Memory B cell (primary cell): ENCODE results near the gene PCSK4.

Experiments
- ATAC-seq: fragments of 150-1000 bp; cut with Tn5 transposase; 2 replicates; pipeline ENCODE4 v1.10.0; 2021; ENCODE audit warnings: low read depth, mild to moderate bottlenecking, moderate library complexity
- DNase-seq, 2 donors: peaks; one replicate each; pipeline ENCODE4 v3.0.0; 2022; ENCODE audit warnings: low spot score in 2 of 2
- H3K27ac Mint-ChIP-seq: one replicate; pipeline ENCODE4 v1.8.0; 2022; ENCODE audit warnings: mild to moderate bottlenecking, moderate library complexity, mixed read lengths
- H3K27me3 Mint-ChIP-seq: one replicate; pipeline ENCODE4 v1.8.0; 2022; ENCODE audit warnings: mixed read lengths
- H3K36me3 Mint-ChIP-seq: one replicate; pipeline ENCODE4 v1.8.0; 2022; ENCODE audit warnings: mild to moderate bottlenecking, mixed read lengths
- H3K4me1 Mint-ChIP-seq: one replicate; pipeline ENCODE4 v1.8.0; 2022; ENCODE audit warnings: mixed read lengths
- H3K4me3 Mint-ChIP-seq: one replicate; pipeline ENCODE4 v1.8.0; 2022; ENCODE audit warnings: mild to moderate bottlenecking, moderate library complexity, mixed read lengths
- H3K9me3 Mint-ChIP-seq: one replicate; pipeline ENCODE4 v1.8.0; 2022; ENCODE audit warnings: mixed read lengths

Gene PCSK4

GRCh38 chr19:1457031-1457739 lies 33.0 kb downstream of the PCSK4 start:
- no peak overlapping the region for H3K4me3 Mint-ChIP-seq
- H3K27ac Mint-ChIP-seq, result no peak overlapping the region
- ATAC-seq (no peak), DNase-seq (no peak)
- peaks cover 8% of the 10 kb centered on the region for H3K36me3 Mint-ChIP-seq
- peaks cover 17% of the 10 kb centered on the region for H3K4me1 Mint-ChIP-seq
- peaks cover 18% of the 10 kb centered on the region for H3K27me3 Mint-ChIP-seq
- H3K9me3 Mint-ChIP-seq, result no peaks in the 10 kb centered on the region

GRCh38 chr19:1456121-1456900 lies 33.8 kb downstream of the PCSK4 start:
- Mint-ChIP-seq H3K4me3 (no peak overlapping the region), H3K27ac (peak overlapping the region; percentile 76), H3K27me3 (peaks cover 21% of the 10 kb centered on the region), H3K9me3 (no peaks in the 10 kb centered on the region), H3K36me3 (peaks cover 8% of the 10 kb centered on the region), H3K4me1 (peaks cover 17% of the 10 kb centered on the region)
- no peak for DNase-seq
- ATAC-seq, result no peak

- Mint-ChIP-seq H3K4me1 (peaks cover 23% of the 10 kb centered on the region), H3K9me3 (no peaks in the 10 kb centered on the region), H3K27ac (peak overlapping the region; percentile 76), H3K27me3 (peaks cover 27% of the 10 kb centered on the region), H3K4me3 (peak overlapping the region; percentile 66), H3K36me3 (peaks cover 8% of the 10 kb centered on the region)
- DNase-seq, result no peak
- peak; percentile 62 for ATAC-seq
Observed at GRCh38 chr19:1455336-1456120, 34.6 kb downstream of the PCSK4 start.

GRCh38 chr19:1455002-1455335 lies 35.2 kb downstream of the PCSK4 start:
- H3K4me1 Mint-ChIP-seq, result peaks cover 23% of the 10 kb centered on the region
- no peaks in the 10 kb centered on the region for H3K9me3 Mint-ChIP-seq
- peaks cover 27% of the 10 kb centered on the region for H3K27me3 Mint-ChIP-seq
- DNase-seq (no peak), ATAC-seq (peak; percentile 58)
- peak overlapping the region; percentile 76 for H3K27ac Mint-ChIP-seq
- peak overlapping the region; percentile 51 for H3K4me3 Mint-ChIP-seq
- H3K36me3 Mint-ChIP-seq, result peaks cover 8% of the 10 kb centered on the region

- Mint-ChIP-seq H3K4me1 (peaks cover 25% of the 10 kb centered on the region), H3K27ac (no peak overlapping the region), H3K4me3 (no peak overlapping the region), H3K27me3 (peaks cover 29% of the 10 kb centered on the region), H3K36me3 (peaks cover 4% of the 10 kb centered on the region), H3K9me3 (no peaks in the 10 kb centered on the region)
- DNase-seq (no peak), ATAC-seq (no peak)
Observed at GRCh38 chr19:1453525-1454364, 36.4 kb downstream of the PCSK4 start.

GRCh38 chr19:1452802-1453524 lies 37.2 kb downstream of the PCSK4 start:
- H3K27ac Mint-ChIP-seq, result no peak overlapping the region
- ATAC-seq, result no peak
- peaks cover 4% of the 10 kb centered on the region for H3K36me3 Mint-ChIP-seq
- peaks cover 30% of the 10 kb centered on the region for H3K27me3 Mint-ChIP-seq
- H3K9me3 Mint-ChIP-seq, result no peaks in the 10 kb centered on the region
- H3K4me3 Mint-ChIP-seq, result peak overlapping the region; percentile 8
- peaks cover 25% of the 10 kb centered on the region for H3K4me1 Mint-ChIP-seq
- no peak for DNase-seq

GRCh38 chr19:1451916-1452801 lies 38.0 kb downstream of the PCSK4 start:
- H3K4me3 Mint-ChIP-seq, result no peak overlapping the region
- no peaks in the 10 kb centered on the region for H3K9me3 Mint-ChIP-seq
- H3K4me1 Mint-ChIP-seq, result peaks cover 25% of the 10 kb centered on the region
- H3K36me3 Mint-ChIP-seq, result peaks cover 4% of the 10 kb centered on the region
- ATAC-seq (no peak), DNase-seq (no peak)
- no peak overlapping the region for H3K27ac Mint-ChIP-seq
- H3K27me3 Mint-ChIP-seq, result peaks cover 37% of the 10 kb centered on the region

GRCh38 chr19:1450735-1451731 lies 39.1 kb downstream of the PCSK4 start:
- ATAC-seq, result no peak
- Mint-ChIP-seq H3K27ac (no peak overlapping the region), H3K27me3 (peaks cover 38% of the 10 kb centered on the region)

GRCh38 chr19:1449467-1450442 lies 40.4 kb downstream of the PCSK4 start, which contains the start of gene APC2:
Gene APC2, plus strand, starts transcription at chr19:1450121. Its CDS starts 2,881 bp downstream, at chr19:1453002.
- peak within 1 kb of the TSS; percentile 30 for H3K4me3 Mint-ChIP-seq
- ATAC-seq (no peak), DNase-seq (peak in 1 of 2 donors; percentile 19)
- no peaks in the 10 kb centered on the region for H3K9me3 Mint-ChIP-seq
- peaks cover 15% of the 10 kb centered on the region for H3K4me1 Mint-ChIP-seq
- no peaks in the 10 kb centered on the region for H3K36me3 Mint-ChIP-seq
- peaks cover 34% of the 10 kb centered on the region for H3K27me3 Mint-ChIP-seq
- H3K27ac Mint-ChIP-seq, result peak within 1 kb of the TSS; percentile 32

More at GRCh38 chr19:1450735-1451731, 39.1 kb downstream of the PCSK4 start:
- Mint-ChIP-seq H3K4me3 (no peak overlapping the region), H3K4me1 (peaks cover 25% of the 10 kb centered on the region), H3K36me3 (peaks cover 4% of the 10 kb centered on the region), H3K9me3 (no peaks in the 10 kb centered on the region)
- no peak for DNase-seq

GRCh38 chr19:1447944-1448343 lies 42.2 kb downstream of the PCSK4 start:
- Mint-ChIP-seq H3K27me3 (peaks cover 27% of the 10 kb centered on the region), H3K4me3 (no peak overlapping the region), H3K36me3 (no peaks in the 10 kb centered on the region), H3K27ac (no peak overlapping the region), H3K9me3 (no peaks in the 10 kb centered on the region), H3K4me1 (peaks cover 13% of the 10 kb centered on the region)
- ATAC-seq (no peak), DNase-seq (no peak)
